Endothelial cell of umbilical vein (primary cell): ENCODE data around the gene ANTXRL. TPM values are rescaled to one million over a fixed set of nuclear protein-coding genes. Genes with fewer than 3 reads are reported as not detected.

Experiments used
- BruUV-seq: library from RNA; stranded (reverse); fragments of 400-500 nt; replicated peaks from 2 replicates; lab custom pipeline; 2021; lab: Mats Ljungman, UMichigan
- CTCF ChIA-PET: fragments of 300-600, 350-600 bp; sonication (Branson Sonifier 250); formaldehyde crosslinking; loops from one replicate; lab custom pipeline; 2021; ENCODE audit warnings: antibody characterized with exemption, inconsistent platforms; lab: Charles Lee
- POLR2A ChIA-PET: fragments of 300-600, 350-600 bp; sonication (Branson Sonifier 250); formaldehyde crosslinking; loops from one replicate; lab custom pipeline; 2021; ENCODE audit warnings: antibody characterized with exemption, inconsistent platforms; lab: Charles Lee
- DNase-seq: peaks from one replicate; pipeline ENCODE4 v3.0.0-alpha.2; 2011; ENCODE audit warnings: low read depth, low spot score
- FAIRE-seq: peaks from 2 replicates; lab custom pipeline; 2011; peaks lifted over from hg19 to GRCh38; lab: Jason Lieb, UNC
- H2AFZ ChIP-seq: 2 replicates; pipeline ENCODE4 v1.6.0; 2012; ENCODE audit warnings: low read depth, low read length, control low read depth, inconsistent platforms
- H3K27ac ChIP-seq: 2 replicates; pipeline ENCODE4 v1.5.1; 2011; ENCODE audit warnings: low read depth, mild to moderate bottlenecking, control low read depth, low read length, moderate library complexity; ENCODE audit not compliant: insufficient read depth
- H3K27me3 ChIP-seq, 2 experiments: 2 replicates each; pipeline versions ENCODE4 v1.6.0 to v1.6.1; 2011; ENCODE audit warnings: low read length in 2 of 2, mixed read lengths in 1 of 2; ENCODE audit not compliant: control insufficient read depth in 2 of 2, insufficient read depth in 2 of 2
- H3K36me3 ChIP-seq, 2 experiments: 2 replicates in 1 of 2; 3 replicates in 1 of 2; pipeline ENCODE4 v1.5.1; 2011; ENCODE audit warnings: low read length in 2 of 2, mild to moderate bottlenecking in 1 of 2, moderate library complexity in 1 of 2; ENCODE audit not compliant: control insufficient read depth in 2 of 2, insufficient read depth in 2 of 2; ENCODE audit errors: extremely low read depth in 1 of 2
- H3K4me1 ChIP-seq: 3 replicates; pipeline ENCODE4 v1.5.1; 2011; ENCODE audit warnings: mild to moderate bottlenecking, low read length; ENCODE audit not compliant: control insufficient read depth, insufficient read depth; ENCODE audit errors: extremely low read depth
- H3K4me2 ChIP-seq: 2 replicates; pipeline ENCODE4 v1.6.1; 2011; ENCODE audit warnings: low read length, control low read depth, mixed read lengths; ENCODE audit not compliant: insufficient read depth
- H3K4me3 ChIP-seq, 3 experiments: fragments of 200-600 bp in 1 of 3; sonication (generic), shearing (Covaris generic) in 1 of 3; replicated peaks in 1 of 3; 2 replicates each; pipeline ENCODE4 v1.5.1; 2011 to 2016; ENCODE audit warnings: control low read depth in 3 of 3, low read length in 3 of 3, mild to moderate bottlenecking in 2 of 3, inconsistent platforms in 1 of 3, low read depth in 1 of 3, moderate library complexity in 1 of 3; ENCODE audit not compliant: insufficient read depth in 1 of 3
- H3K79me2 ChIP-seq: 2 replicates; pipeline ENCODE4 v1.6.0; 2012; ENCODE audit warnings: low read length, inconsistent platforms; ENCODE audit not compliant: control insufficient read depth, insufficient read depth
- H3K9ac ChIP-seq: replicated peaks from 2 replicates; pipeline ENCODE3; 2011; ENCODE audit warnings: low read length, control low read depth; ENCODE audit not compliant: insufficient read depth; ENCODE audit errors: extremely low read depth
- H3K9me1 ChIP-seq: replicated peaks from 3 replicates; pipeline ENCODE4 v1.6.0; 2011; ENCODE audit warnings: mild to moderate bottlenecking, low read length; ENCODE audit not compliant: control insufficient read depth, insufficient read depth; ENCODE audit errors: extremely low read depth
- H3K9me3 ChIP-seq: replicated peaks from 2 replicates; pipeline ENCODE4 v1.5.1; 2012; ENCODE audit warnings: low read length, inconsistent platforms; ENCODE audit not compliant: control insufficient read depth, insufficient read depth
- H4K20me1 ChIP-seq: replicated peaks from 2 replicates; pipeline ENCODE3; 2011; ENCODE audit warnings: mild to moderate bottlenecking, low read length; ENCODE audit not compliant: control insufficient read depth, insufficient read depth; ENCODE audit errors: extremely low read depth
- FOS ChIP-seq: IDR thresholded peaks from 2 replicates; pipeline ENCODE4 v1.6.1; 2011; ENCODE audit warnings: mild to moderate bottlenecking, low read length, moderate library complexity, borderline replicate concordance; ENCODE audit not compliant: insufficient read depth
- POLR2AphosphoS5 ChIP-seq: IDR thresholded peaks from 2 replicates; pipeline ENCODE4 v1.6.1; 2012; ENCODE audit warnings: low read depth, mild to moderate bottlenecking, control low read depth, low read length, moderate library complexity; ENCODE audit not compliant: insufficient read depth
- dilution Hi-C: fragments of 300-500 bp; cut with MboI; formaldehyde crosslinking; loops from one replicate; pipeline ENCODE4 v1.15.0; 2019; ENCODE audit warnings: low sequenced_read_pairs; ENCODE audit not compliant: extremely low pct_ligation_motif_present
- intact Hi-C: fragments of 100-400 bp; cut with micrococcal nuclease; formaldehyde crosslinking; loops from one replicate; pipeline ENCODE4 v1.10.0; 2022
- polyA plus RNA-seq, 4 experiments: library from polyadenylated mRNA; depleted of rRNA in 3 of 4; stranded (reverse) in 3 of 4; unstranded in 1 of 4; fragments of >200 nt; gene quantifications; 2 replicates each; pipeline versions ENCODE4 v1.2.1 to v1.2.3, GENCODE V29; 2011 to 2012; ENCODE audit warnings: missing spikeins in 1 of 4
- total RNA-seq: library from RNA; stranded (reverse); gene quantifications from 2 replicates; pipeline ENCODE4 v1.2.3, GENCODE V29; 2021
- TF ChIP-seq, protein P1 (sequence below): IDR thresholded peaks from 2 replicates; pipeline ENCODE4 v1.6.1; 2011; ENCODE audit not compliant: insufficient read depth, insufficient read length

The ANTXRL gene
- total and polyA plus RNA-seq, 2 donors (not counting 3 experiments of a cell fraction or from before 2014, with no cell fraction given): not detected

DNA sequence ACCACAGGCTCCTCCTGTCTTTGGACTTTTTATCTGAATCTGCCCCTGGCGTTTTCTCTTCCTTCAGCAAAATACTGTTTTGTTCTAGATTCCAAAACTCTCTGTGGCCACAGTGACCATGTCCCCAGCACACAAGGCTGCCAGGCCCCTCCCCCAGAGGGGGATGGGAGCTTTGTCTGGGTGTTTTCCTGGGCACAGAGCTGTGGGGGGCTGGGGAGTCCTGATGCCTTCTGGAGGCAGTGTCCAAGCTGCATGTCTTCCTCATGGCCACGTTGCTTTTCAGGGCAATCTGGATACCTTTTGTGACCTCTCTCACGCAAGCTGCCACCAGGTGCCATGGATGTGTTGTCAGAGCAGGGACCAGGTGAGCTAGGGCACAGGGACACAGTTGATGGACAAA is 26.2 kb downstream of the ANTXRL start:
- ChIA-PET CTCF (no interaction called here), POLR2A (no interaction called here)
- no peak for FAIRE-seq

DNA sequence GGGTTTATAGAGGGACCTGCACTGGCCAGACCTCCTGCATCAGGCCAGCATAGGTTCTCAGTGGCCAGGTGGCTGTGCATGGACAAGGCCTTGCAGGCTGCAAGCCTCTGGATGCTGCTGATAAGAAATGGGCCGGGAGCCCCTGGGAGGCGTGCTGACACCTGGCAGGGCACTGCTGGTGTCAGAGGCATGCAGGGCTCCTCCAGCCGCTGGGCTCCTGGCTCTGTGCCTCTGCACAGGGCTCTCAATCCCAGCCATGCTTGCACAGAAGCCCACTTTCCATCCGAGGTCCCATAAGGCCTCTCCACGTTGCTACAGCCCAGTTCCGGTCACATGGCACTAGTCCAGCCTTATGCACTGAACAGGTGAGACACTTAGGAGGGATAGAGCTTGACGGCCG is 27.3 kb downstream of the ANTXRL start:
- dilution Hi-C loops: no loop called here
- intact Hi-C loops: no loop called here
- no peak for FAIRE-seq

More for the DNA sequence above, 26.2 kb downstream of the ANTXRL start:
- DNase-seq: no peak
- Histone ChIP-seq H3K4me3 (no peak overlapping the region), H2AFZ (no peak overlapping the region), H3K27me3 (no peaks in the 10 kb centered on the region), H3K36me3 (no peaks in the 10 kb centered on the region), H3K79me2 (no peaks in the 10 kb centered on the region), H3K9me1 (no peaks in the 10 kb centered on the region), H3K9me3 (no peaks in the 10 kb centered on the region), H3K9ac (no peak overlapping the region), H3K27ac (no peak overlapping the region), H3K4me1 (no peaks in the 10 kb centered on the region), H3K4me2 (no peak overlapping the region), H4K20me1 (no peaks in the 10 kb centered on the region)
- BruUV-seq: no TSS peak
- TF ChIP-seq, protein P1, sequence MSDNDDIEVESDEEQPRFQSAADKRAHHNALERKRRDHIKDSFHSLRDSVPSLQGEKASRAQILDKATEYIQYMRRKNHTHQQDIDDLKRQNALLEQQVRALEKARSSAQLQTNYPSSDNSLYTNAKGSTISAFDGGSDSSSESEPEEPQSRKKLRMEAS: no peak
- dilution Hi-C loops (no loop called here), intact Hi-C loops (no loop called here)

More for the DNA sequence above, 27.3 kb downstream of the ANTXRL start:
- no peaks in the 10 kb centered on the region for H3K9me1 ChIP-seq
- no TSS peak for BruUV-seq
- no peak overlapping the region for H3K4me3 ChIP-seq
- ChIA-PET POLR2A (no interaction called here), CTCF (no interaction called here)
- no peaks in the 10 kb centered on the region for H3K36me3 ChIP-seq
- H2AFZ ChIP-seq: no peak overlapping the region
- H3K9me3 ChIP-seq: no peaks in the 10 kb centered on the region
- no peak for DNase-seq
- H3K27ac ChIP-seq: no peak overlapping the region
- no peak overlapping the region for H3K4me2 ChIP-seq
- H3K79me2 ChIP-seq: no peaks in the 10 kb centered on the region
- no peak for TF ChIP-seq POLR2AphosphoS5
- TF ChIP-seq, protein P1: no peak
- no peak for TF ChIP-seq FOS
- H3K4me1 ChIP-seq: no peaks in the 10 kb centered on the region
- H4K20me1 ChIP-seq: no peaks in the 10 kb centered on the region
- no peak overlapping the region for H3K9ac ChIP-seq
- peaks cover 0 to 3% of the 10 kb centered on the region in 2 experiments for H3K27me3 ChIP-seq
